Glutamatergic neuron (in vitro differentiated cells): ENCODE data around the gene CFAP65. TPM values are rescaled to one million over a fixed set of nuclear protein-coding genes. Genes with fewer than 3 reads are reported as not detected.
A peak's percentile ranks its signal among the peaks of the same experiment; 100 is the strongest.

Experiments
- DNase-seq: peaks from one replicate; pipeline ENCODE4 v3.0.0; 2022
- H3K27ac Mint-ChIP-seq: one replicate; pipeline ENCODE4 v1.8.0; 2020; ENCODE audit warnings: mild to moderate bottlenecking, mixed read lengths, inconsistent platforms; ENCODE audit not compliant: unreplicated experiment
- H3K27me3 Mint-ChIP-seq: one replicate; pipeline ENCODE4 v1.8.0; 2020; ENCODE audit warnings: mild to moderate bottlenecking, moderate library complexity, mixed read lengths, inconsistent platforms; ENCODE audit not compliant: unreplicated experiment
- H3K36me3 Mint-ChIP-seq: one replicate; pipeline ENCODE4 v1.8.0; 2020; ENCODE audit warnings: mild to moderate bottlenecking, mixed read lengths, inconsistent platforms; ENCODE audit not compliant: unreplicated experiment
- H3K4me1 Mint-ChIP-seq: one replicate; pipeline ENCODE4 v1.8.0; 2020; ENCODE audit warnings: mild to moderate bottlenecking, low read depth, mixed read lengths, inconsistent platforms; ENCODE audit not compliant: unreplicated experiment
- H3K4me3 Mint-ChIP-seq: one replicate; pipeline ENCODE4 v1.8.0; 2020; ENCODE audit warnings: mild to moderate bottlenecking, mixed read lengths, inconsistent platforms; ENCODE audit not compliant: unreplicated experiment
- H3K9me3 Mint-ChIP-seq: one replicate; pipeline ENCODE4 v1.8.0; 2020; ENCODE audit warnings: mild to moderate bottlenecking, moderate library complexity, mixed read lengths, inconsistent platforms; ENCODE audit not compliant: unreplicated experiment
- total RNA-seq: library from RNA; stranded (reverse); fragmentation: NEBNext Ultra II Directional; extraction: Animal tissue kit (Norgen Biotek cat#: 25700); gene quantifications from one replicate; pipeline ENCODE4 v1.2.1, GENCODE V29; 2021; ENCODE audit not compliant: unreplicated experiment
- TF ChIP-seq, protein P1 (sequence below): fragments of 200-600 bp; sonication (generic); IDR thresholded peaks from one replicate; pipeline ENCODE4 v1.5.0; 2021; ENCODE audit not compliant: partially characterized antibody, unreplicated experiment

CFAP65 gene
- total RNA-seq, 1 donor from 2014 or later = 1.1 TPM

DNA sequence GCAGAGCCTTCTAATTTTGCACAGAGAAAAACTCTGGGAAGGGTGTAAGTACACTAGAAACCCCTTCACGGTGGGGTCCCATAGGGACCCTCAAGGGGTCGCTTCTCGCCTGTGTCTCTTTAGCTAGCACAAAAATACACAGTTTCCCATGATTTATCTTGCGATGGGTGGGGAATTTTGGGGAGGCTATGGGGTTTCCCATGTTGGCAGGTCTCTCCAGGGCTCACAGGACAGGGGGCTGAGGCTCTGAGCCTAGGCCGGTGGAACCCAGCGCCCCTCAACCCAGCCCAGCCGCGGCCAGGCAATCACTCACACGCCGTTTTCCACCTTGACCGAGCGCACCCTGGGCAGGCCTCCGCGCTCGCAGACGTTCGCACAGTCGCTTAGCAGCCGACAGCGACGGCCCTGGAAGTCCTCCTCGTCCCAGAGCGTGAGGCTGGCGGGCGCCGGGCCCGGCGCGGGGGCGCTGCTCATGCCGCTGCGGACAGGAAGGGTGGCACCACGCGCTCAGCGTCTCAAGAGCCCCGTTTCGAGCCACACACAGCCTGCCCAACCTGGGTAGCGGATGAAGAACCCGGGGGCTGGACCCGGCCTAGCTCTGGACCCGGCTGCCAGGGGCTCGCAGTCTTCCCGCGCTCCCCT lies 48.5 kb downstream of the CFAP65 start:
- peaks cover 2% of the 10 kb centered on the region for H3K9me3 Mint-ChIP-seq
- TF ChIP-seq, protein P1, sequence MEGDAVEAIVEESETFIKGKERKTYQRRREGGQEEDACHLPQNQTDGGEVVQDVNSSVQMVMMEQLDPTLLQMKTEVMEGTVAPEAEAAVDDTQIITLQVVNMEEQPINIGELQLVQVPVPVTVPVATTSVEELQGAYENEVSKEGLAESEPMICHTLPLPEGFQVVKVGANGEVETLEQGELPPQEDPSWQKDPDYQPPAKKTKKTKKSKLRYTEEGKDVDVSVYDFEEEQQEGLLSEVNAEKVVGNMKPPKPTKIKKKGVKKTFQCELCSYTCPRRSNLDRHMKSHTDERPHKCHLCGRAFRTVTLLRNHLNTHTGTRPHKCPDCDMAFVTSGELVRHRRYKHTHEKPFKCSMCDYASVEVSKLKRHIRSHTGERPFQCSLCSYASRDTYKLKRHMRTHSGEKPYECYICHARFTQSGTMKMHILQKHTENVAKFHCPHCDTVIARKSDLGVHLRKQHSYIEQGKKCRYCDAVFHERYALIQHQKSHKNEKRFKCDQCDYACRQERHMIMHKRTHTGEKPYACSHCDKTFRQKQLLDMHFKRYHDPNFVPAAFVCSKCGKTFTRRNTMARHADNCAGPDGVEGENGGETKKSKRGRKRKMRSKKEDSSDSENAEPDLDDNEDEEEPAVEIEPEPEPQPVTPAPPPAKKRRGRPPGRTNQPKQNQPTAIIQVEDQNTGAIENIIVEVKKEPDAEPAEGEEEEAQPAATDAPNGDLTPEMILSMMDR = no peak
- H3K27me3 Mint-ChIP-seq = peaks cover 39% of the 10 kb centered on the region
- no peak overlapping the region for H3K27ac Mint-ChIP-seq
- no peaks in the 10 kb centered on the region for H3K36me3 Mint-ChIP-seq
- no peaks in the 10 kb centered on the region for H3K4me1 Mint-ChIP-seq
- no peak overlapping the region for H3K4me3 Mint-ChIP-seq
- DNase-seq = peak; percentile 53

DNA sequence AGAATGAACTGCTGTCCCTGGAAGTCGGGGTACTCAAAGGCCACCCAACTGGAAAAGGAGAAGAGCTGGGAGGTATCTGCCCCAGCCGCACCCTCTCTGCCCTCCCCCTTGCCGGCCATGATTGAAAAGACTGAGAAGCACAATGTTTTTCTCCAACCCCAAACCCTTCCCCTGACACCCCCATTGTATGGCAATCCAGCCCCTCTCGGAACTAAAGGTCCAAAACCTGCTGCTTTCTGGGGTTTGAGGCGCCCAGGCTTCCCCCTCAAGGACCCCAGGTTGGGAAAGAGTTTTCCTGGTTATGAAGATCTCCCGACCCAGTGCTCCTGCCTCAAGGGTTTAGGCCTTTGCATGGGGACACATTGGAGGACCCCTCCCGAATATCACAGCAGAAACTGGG lies 49.1 kb downstream of the CFAP65 start:
- Mint-ChIP-seq H3K36me3 (no peaks in the 10 kb centered on the region), H3K27ac (no peak overlapping the region)

DNA sequence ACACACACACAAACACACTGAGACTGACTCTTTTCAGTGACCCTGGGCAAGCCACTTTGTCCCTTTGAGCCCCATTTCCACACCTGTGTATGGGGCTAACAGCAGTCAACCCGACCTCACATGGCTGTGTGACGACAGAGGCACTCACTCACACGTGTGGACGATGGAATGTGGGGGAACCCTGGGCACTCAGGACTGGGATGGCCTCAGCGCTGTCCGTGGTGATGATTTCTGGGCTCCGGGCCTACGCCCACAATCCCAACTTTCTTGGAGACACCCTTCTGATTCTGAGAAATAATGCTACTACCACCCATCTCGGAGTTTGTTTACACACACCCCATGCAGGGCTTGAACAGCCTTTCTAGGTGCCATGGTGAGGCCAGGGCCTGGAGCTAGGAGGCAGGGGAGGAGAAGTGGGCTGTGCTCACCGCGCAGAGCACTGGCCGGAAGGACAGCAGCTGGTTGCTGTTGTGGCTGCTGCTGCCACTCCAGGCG lies 49.6 kb downstream of the CFAP65 start:
- H3K4me3 Mint-ChIP-seq = no peak overlapping the region
- no peak overlapping the region for H3K27ac Mint-ChIP-seq
- no peaks in the 10 kb centered on the region for H3K36me3 Mint-ChIP-seq
- DNase-seq = peak; percentile 46
- no peaks in the 10 kb centered on the region for H3K4me1 Mint-ChIP-seq
- TF ChIP-seq, protein P1 = no peak
- H3K27me3 Mint-ChIP-seq = peaks cover 43% of the 10 kb centered on the region
- H3K9me3 Mint-ChIP-seq = peaks cover 4% of the 10 kb centered on the region

More for the DNA sequence above, 49.1 kb downstream of the CFAP65 start:
- Mint-ChIP-seq H3K9me3 (peaks cover 4% of the 10 kb centered on the region), H3K4me3 (no peak overlapping the region), H3K27me3 (peaks cover 42% of the 10 kb centered on the region), H3K4me1 (no peaks in the 10 kb centered on the region)
- DNase-seq = no peak
- TF ChIP-seq, protein P1 = no peak

DNA sequence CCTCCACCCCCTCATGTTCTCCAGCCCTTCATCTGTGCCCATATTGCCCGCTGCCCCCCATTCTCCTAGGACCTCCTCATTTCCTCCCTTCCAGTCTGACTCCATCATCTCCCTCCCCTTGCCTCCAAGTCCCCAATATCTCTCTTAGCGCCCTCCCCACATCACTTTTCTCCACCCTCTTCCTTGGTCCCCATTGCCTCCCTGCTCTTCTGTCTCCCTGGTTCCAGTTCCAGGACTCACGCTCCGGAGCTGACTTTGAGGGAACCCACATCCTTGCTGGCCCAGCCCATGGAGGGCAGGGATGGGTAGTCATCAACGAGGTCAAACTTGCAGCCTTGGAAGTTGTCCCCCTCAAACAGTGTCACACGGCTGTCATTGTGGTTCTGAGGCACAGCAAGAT lies 50.7 kb downstream of the CFAP65 start:
- Mint-ChIP-seq H3K4me3 (no peak overlapping the region), H3K27me3 (peaks cover 52% of the 10 kb centered on the region), H3K4me1 (no peaks in the 10 kb centered on the region), H3K27ac (no peak overlapping the region), H3K9me3 (peaks cover 4% of the 10 kb centered on the region), H3K36me3 (no peaks in the 10 kb centered on the region)
- TF ChIP-seq, protein P1 = no peak
- no peak for DNase-seq

DNA sequence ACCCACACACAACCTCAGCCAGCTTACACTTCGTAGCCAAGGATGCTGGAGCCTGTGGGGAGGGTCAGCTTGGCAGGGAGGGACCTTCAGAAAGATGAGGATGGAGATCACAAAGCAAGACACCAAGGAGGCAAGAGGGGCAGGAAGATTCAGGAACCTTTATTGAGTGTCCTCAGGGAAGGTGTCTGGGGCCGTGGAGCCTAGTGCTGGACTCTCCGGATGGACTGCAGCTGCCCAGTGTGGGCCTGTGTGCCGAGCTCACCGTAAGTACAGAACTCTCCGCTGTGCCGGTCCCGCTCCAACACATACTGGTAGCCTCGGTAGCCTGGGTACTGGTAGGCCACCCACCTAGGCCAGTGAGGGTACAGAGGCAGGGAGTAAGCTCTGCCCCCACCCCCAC lies 51.3 kb downstream of the CFAP65 start:
- TF ChIP-seq, protein P1 = no peak
- H3K4me3 Mint-ChIP-seq = no peak overlapping the region
- H3K27ac Mint-ChIP-seq = no peak overlapping the region
- no peak for DNase-seq
- peaks cover 4% of the 10 kb centered on the region for H3K9me3 Mint-ChIP-seq
- no peaks in the 10 kb centered on the region for H3K4me1 Mint-ChIP-seq
- H3K27me3 Mint-ChIP-seq = peaks cover 48% of the 10 kb centered on the region
- no peaks in the 10 kb centered on the region for H3K36me3 Mint-ChIP-seq
